ENCODE data around the gene BOLL. TPM values are rescaled to one million over a fixed set of nuclear protein-coding genes. Genes with fewer than 3 reads are reported as not detected.

BOLL gene
- total and polyA plus RNA-seq, 4 experiments from 2014 or later: not detected

GRCh38 chr2:197814526-197814925 lies 29.4 kb upstream of the BOLL start:
- peaks cover 2% of the 10 kb centered on the region in 2 donors for H3K27me3 Mint-ChIP-seq
- DNase-seq: no peak
- H3K4me1 Mint-ChIP-seq: peaks cover 22 to 34% (median 25%) of the 10 kb centered on the region in 4 donors
- ChIA-PET CTCF (ENCODE audit: partially characterized antibody) (interaction anchor here (0.6 to 3.2 kb wide), 6 partner anchors 10 to 483 kb away, joined by 3 to 20 read pairs (median 10); partner anchors contain the start of gene PLCL1), POLR2A (ENCODE audit: partially characterized antibody) (no interaction called here)
- Histone ChIP-seq H3K9me3 (ENCODE audit: control insufficient read depth in 1 of 2, low read length in 2 of 2) (no peaks in the 10 kb centered on the region), H3K4me3 (ENCODE audit: low read length in 2 of 2) (no peak overlapping the region), H3K27me3 (ENCODE audit: insufficient read depth, low read length) (no peaks in the 10 kb centered on the region), H3K4me1 (ENCODE audit: insufficient read depth, low read length) (peaks cover 21% of the 10 kb centered on the region), H3K36me3 (ENCODE audit: insufficient read depth, low read length) (no peaks in the 10 kb centered on the region), H3K27ac (ENCODE audit: low read depth, low read length) (no peak overlapping the region)
- no peaks in the 10 kb centered on the region for H3K9me3 Mint-ChIP-seq
- H3K36me3 Mint-ChIP-seq: peaks cover 1 to 24% of the 10 kb centered on the region in 2 donors
- intact Hi-C loops (cut with micrococcal nuclease): no loop called here
- peak overlapping the region in 5 of 7 donors; percentile 11 to 51 (median 19) for H3K27ac Mint-ChIP-seq
- peak overlapping the region in 7 of 8 donors; percentile 3 to 43 (median 24) for H3K4me3 Mint-ChIP-seq

GRCh38 chr2:197813093-197813787 lies 28.1 kb upstream of the BOLL start:
- H3K36me3 Mint-ChIP-seq: peaks cover 0 to 13% of the 10 kb centered on the region in 2 donors
- no peaks in the 10 kb centered on the region for H3K9me3 ChIP-seq (ENCODE audit: control insufficient read depth in 1 of 2, low read length in 2 of 2)
- no peak overlapping the region for H3K27ac ChIP-seq (ENCODE audit: low read depth, low read length)
- H3K4me1 Mint-ChIP-seq: peaks cover 32 to 47% (median 36%) of the 10 kb centered on the region in 4 donors
- peaks cover 2% of the 10 kb centered on the region in 2 donors for H3K27me3 Mint-ChIP-seq
- H3K4me1 ChIP-seq (ENCODE audit: insufficient read depth, low read length): peaks cover 34% of the 10 kb centered on the region
- no peak for DNase-seq
- H3K27ac Mint-ChIP-seq: no peak overlapping the region
- no peaks in the 10 kb centered on the region for H3K9me3 Mint-ChIP-seq
- ChIA-PET POLR2A (ENCODE audit: partially characterized antibody) (interaction anchor here (0.9 to 1.3 kb wide), 3 partner anchors 9 to 314 kb away, joined by 3 read pairs; partner anchors contain the start of gene PLCL1), CTCF (ENCODE audit: partially characterized antibody) (interaction anchor here (0.7 to 3.2 kb wide), 25 partner anchors 9 to 483 kb away, joined by 3 to 20 read pairs (median 4); partner anchors contain the start of gene PLCL1)
- intact Hi-C loops (cut with micrococcal nuclease): loop anchor here (1.0 kb wide), 1 partner anchor 9 kb away; the partner anchor contains the start of gene PLCL1
- no peaks in the 10 kb centered on the region for H3K27me3 ChIP-seq (ENCODE audit: insufficient read depth, low read length)
- no peaks in the 10 kb centered on the region for H3K36me3 ChIP-seq (ENCODE audit: insufficient read depth, low read length)
- H3K4me3 Mint-ChIP-seq: no peak overlapping the region
- H3K4me3 ChIP-seq (ENCODE audit: low read length in 2 of 2): no peak overlapping the region

- peaks cover 2 to 3% of the 10 kb centered on the region in 2 donors for H3K36me3 Mint-ChIP-seq
- intact Hi-C loops (cut with micrococcal nuclease): no loop called here
- Histone ChIP-seq H3K9me3 (ENCODE audit: control insufficient read depth in 1 of 2, low read length in 2 of 2) (no peaks in the 10 kb centered on the region), H3K4me3 (ENCODE audit: low read length in 2 of 2) (no peak overlapping the region), H3K36me3 (ENCODE audit: insufficient read depth, low read length) (no peaks in the 10 kb centered on the region), H3K27me3 (ENCODE audit: insufficient read depth, low read length) (no peaks in the 10 kb centered on the region), H3K27ac (ENCODE audit: low read depth, low read length) (no peak overlapping the region), H3K4me1 (ENCODE audit: insufficient read depth, low read length) (peaks cover 61% of the 10 kb centered on the region)
- ChIA-PET POLR2A (ENCODE audit: partially characterized antibody) (interaction anchor here (1.3 kb wide), 1 partner anchor 59 kb away, joined by 6 read pairs; no protein-coding TSS in a partner anchor), CTCF (ENCODE audit: partially characterized antibody) (interaction anchor here (1.4 kb wide), 1 partner anchor 14 kb away, joined by 5 read pairs; no protein-coding TSS in a partner anchor)
- H3K27ac Mint-ChIP-seq: peak overlapping the region in 1 of 7 donors; percentile 55
- peaks cover 48 to 75% (median 57%) of the 10 kb centered on the region in 4 donors for H3K4me1 Mint-ChIP-seq
- no peak overlapping the region for H3K4me3 Mint-ChIP-seq
- no peak for DNase-seq
- no peaks in the 10 kb centered on the region for H3K9me3 Mint-ChIP-seq
- peaks cover under 1% of the 10 kb centered on the region in 2 donors for H3K27me3 Mint-ChIP-seq
Observed at GRCh38 chr2:197810491-197810890, 25.4 kb upstream of the BOLL start.

- Mint-ChIP-seq H3K4me1 (peaks cover 47 to 77% (median 57%) of the 10 kb centered on the region in 4 donors), H3K27me3 (no peaks in the 10 kb centered on the region), H3K27ac (peak overlapping the region in 1 of 7 donors; percentile 51), H3K9me3 (no peaks in the 10 kb centered on the region), H3K4me3 (no peak overlapping the region), H3K36me3 (peaks cover 0 to 3% of the 10 kb centered on the region in 2 donors)
- intact Hi-C loops (cut with micrococcal nuclease): no loop called here
- DNase-seq: no peak
- Histone ChIP-seq H3K4me1 (ENCODE audit: insufficient read depth, low read length) (peaks cover 63% of the 10 kb centered on the region), H3K27ac (ENCODE audit: low read depth, low read length) (no peak overlapping the region), H3K9me3 (ENCODE audit: control insufficient read depth in 1 of 2, low read length in 2 of 2) (no peaks in the 10 kb centered on the region), H3K27me3 (ENCODE audit: insufficient read depth, low read length) (no peaks in the 10 kb centered on the region), H3K4me3 (ENCODE audit: low read length in 2 of 2) (no peak overlapping the region), H3K36me3 (ENCODE audit: insufficient read depth, low read length) (no peaks in the 10 kb centered on the region)
- CTCF ChIA-PET (ENCODE audit: partially characterized antibody): no interaction called here
- POLR2A ChIA-PET (ENCODE audit: partially characterized antibody): interaction anchor here (1.3 kb wide), 1 partner anchor 59 kb away, joined by 6 read pairs; no protein-coding TSS in a partner anchor
Observed at GRCh38 chr2:197810016-197810415, 24.9 kb upstream of the BOLL start.

- Histone ChIP-seq H3K36me3 (ENCODE audit: insufficient read depth, low read length) (no peaks in the 10 kb centered on the region), H3K27ac (ENCODE audit: low read depth, low read length) (no peak overlapping the region), H3K27me3 (ENCODE audit: insufficient read depth, low read length) (no peaks in the 10 kb centered on the region), H3K4me1 (ENCODE audit: insufficient read depth, low read length) (peaks cover 58% of the 10 kb centered on the region), H3K9me3 (ENCODE audit: control insufficient read depth in 1 of 2, low read length in 2 of 2) (no peaks in the 10 kb centered on the region), H3K4me3 (ENCODE audit: low read length in 2 of 2) (no peak overlapping the region)
- H3K4me3 Mint-ChIP-seq: peak overlapping the region; percentile 9 to 67 (median 38)
- H3K36me3 Mint-ChIP-seq: peaks cover 0 to 5% of the 10 kb centered on the region in 2 donors
- peak in 1 of 5 donors; percentile 28 for DNase-seq
- H3K9me3 Mint-ChIP-seq: no peaks in the 10 kb centered on the region
- intact Hi-C loops (cut with micrococcal nuclease): loop anchor here (5.0 kb wide), 1 partner anchor 143 kb away; no protein-coding TSS in a partner anchor
- ChIA-PET POLR2A (ENCODE audit: partially characterized antibody) (no interaction called here), CTCF (ENCODE audit: partially characterized antibody) (interaction anchor here (0.8 to 1.6 kb wide), 6 partner anchors 9 to 319 kb away, joined by 3 to 4 read pairs (median 3); no protein-coding TSS in a partner anchor)
- H3K4me1 Mint-ChIP-seq: peaks cover 42 to 72% (median 52%) of the 10 kb centered on the region in 4 donors
- H3K27ac Mint-ChIP-seq: peak overlapping the region; percentile 26 to 87 (median 62)
- no peaks in the 10 kb centered on the region for H3K27me3 Mint-ChIP-seq
Observed at GRCh38 chr2:197809064-197809463, 23.9 kb upstream of the BOLL start.

- intact Hi-C loops (cut with micrococcal nuclease): loop anchor here (2.0 to 5.0 kb wide), 4 partner anchors 33 to 146 kb away; no protein-coding TSS in a partner anchor
- no peaks in the 10 kb centered on the region for H3K27me3 ChIP-seq (ENCODE audit: insufficient read depth, low read length)
- ChIA-PET CTCF (ENCODE audit: partially characterized antibody) (interaction anchor here (1.8 to 2.7 kb wide), 3 partner anchors 8 to 491 kb away, joined by 4 to 16 read pairs (median 14); no protein-coding TSS in a partner anchor), POLR2A (ENCODE audit: partially characterized antibody) (interaction anchor here (0.7 to 0.8 kb wide), 2 partner anchors 48 to 86 kb away, joined by 3 read pairs; no protein-coding TSS in a partner anchor)
- no peaks in the 10 kb centered on the region for H3K36me3 ChIP-seq (ENCODE audit: insufficient read depth, low read length)
- peaks cover 63% of the 10 kb centered on the region for H3K4me1 ChIP-seq (ENCODE audit: insufficient read depth, low read length)
- peak overlapping the region; percentile 60 to 82 for H3K4me3 ChIP-seq (ENCODE audit: low read length in 2 of 2)
- no peaks in the 10 kb centered on the region for H3K9me3 ChIP-seq (ENCODE audit: control insufficient read depth in 1 of 2, low read length in 2 of 2)
- Mint-ChIP-seq H3K9me3 (no peaks in the 10 kb centered on the region), H3K4me3 (peak overlapping the region; percentile 82 to 96 (median 89)), H3K27ac (peak overlapping the region; percentile 26 to 94 (median 86)), H3K36me3 (peaks cover 0 to 5% of the 10 kb centered on the region in 2 donors), H3K4me1 (peaks cover 41 to 65% (median 56%) of the 10 kb centered on the region in 4 donors), H3K27me3 (peaks cover 0 to 1% of the 10 kb centered on the region in 2 donors)
- peak overlapping the region; percentile 61 for H3K27ac ChIP-seq (ENCODE audit: low read depth, low read length)
- DNase-seq: no peak
Observed at GRCh38 chr2:197805715-197806633, 20.9 kb upstream of the BOLL start.

Measured in CD4-positive, alpha-beta memory T cell (primary cell).